ENCODE results near the gene ATR.
A peak's percentile ranks its signal among the peaks of the same experiment; 100 is the strongest.

Gene ATR

DNA sequence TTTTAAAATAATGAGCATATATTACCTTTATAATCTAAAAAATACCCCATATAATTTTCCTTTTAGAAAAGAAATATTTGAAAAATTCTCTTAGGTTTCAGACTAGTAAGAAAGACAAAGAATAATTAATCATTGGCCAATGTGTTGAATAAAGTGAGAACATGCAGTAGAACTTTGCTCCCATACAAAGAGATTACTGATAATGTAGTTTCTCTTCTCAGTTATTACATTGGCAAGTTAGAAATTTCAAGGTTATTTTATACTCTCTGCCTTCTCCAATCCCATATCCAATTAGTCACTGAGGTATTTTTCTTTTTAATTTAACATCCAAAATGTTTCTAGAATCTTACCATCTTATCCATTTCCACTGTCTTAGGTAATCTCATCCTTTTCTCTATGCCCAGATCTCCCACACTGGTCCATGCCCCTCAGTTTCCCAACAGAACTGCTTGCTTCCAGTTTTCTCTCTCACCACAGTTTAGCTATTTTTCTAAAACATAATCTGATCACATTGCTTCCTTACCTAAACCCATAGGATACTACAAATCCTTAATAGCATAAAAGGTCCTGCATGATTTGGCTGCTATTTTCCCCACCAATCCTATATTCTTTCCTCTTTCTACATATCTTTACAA, 141.5 kb downstream of the ATR start:
- no peak overlapping the region for H3K4me3 ChIP-seq (ENCODE audit: low read depth, low read length)
- DNase-seq (ENCODE audit: low read depth): no peak
- no peak for TF ChIP-seq CTCF (IDR thresholded peaks at IDR 0.05; ENCODE audit: low read depth, low read length)
- TF ChIP-seq POLR2A (IDR thresholded peaks at IDR 0.05; ENCODE audit: extremely low read depth, insufficient read length): no peak
- TF ChIP-seq MYC (IDR thresholded peaks at IDR 0.05; ENCODE audit: low read depth, low read length): no peak
- TF ChIP-seq MAX (IDR thresholded peaks at IDR 0.05; ENCODE audit: low read depth, low read length): no peak

GRCh38 chr3:142434503-142434902, 144.0 kb downstream of the ATR start:
- DNase-seq (ENCODE audit: low read depth): peak; percentile 12
- no peak overlapping the region for H3K4me3 ChIP-seq (ENCODE audit: low read depth, low read length)
- TF ChIP-seq MYC (IDR thresholded peaks at IDR 0.05; ENCODE audit: low read depth, low read length) (no peak), POLR2A (IDR thresholded peaks at IDR 0.05; ENCODE audit: extremely low read depth, insufficient read length) (no peak), CTCF (IDR thresholded peaks at IDR 0.05; ENCODE audit: low read depth, low read length) (no peak), MAX (IDR thresholded peaks at IDR 0.05; ENCODE audit: low read depth, low read length) (no peak)

DNA sequence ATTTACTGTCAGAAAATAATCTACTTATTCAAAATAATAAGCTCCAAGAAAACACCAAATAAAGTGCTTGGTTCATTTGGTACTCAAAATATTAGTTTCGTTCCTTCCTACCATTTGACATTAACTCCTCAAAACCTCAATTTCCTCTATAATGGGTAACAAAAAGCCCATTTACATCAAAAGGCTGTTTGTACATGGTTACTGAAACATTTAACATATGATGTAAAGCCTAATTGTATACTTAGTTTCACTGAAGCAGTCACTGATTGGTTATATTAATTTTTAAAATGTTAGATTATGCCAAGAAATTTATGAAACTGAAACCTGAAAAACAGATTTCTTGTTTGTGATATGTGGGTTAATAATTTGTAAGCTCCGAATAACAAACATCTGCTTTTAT, 145.4 kb downstream of the ATR start:
- TF ChIP-seq MYC (IDR thresholded peaks at IDR 0.05; ENCODE audit: low read depth, low read length) (no peak), POLR2A (IDR thresholded peaks at IDR 0.05; ENCODE audit: extremely low read depth, insufficient read length) (no peak)
- no peak overlapping the region for H3K4me3 ChIP-seq (ENCODE audit: low read depth, low read length)
- DNase-seq (ENCODE audit: low read depth): no peak

GRCh38 chr3:142429582-142429981, 149.0 kb downstream of the ATR start:
- H3K4me3 ChIP-seq (ENCODE audit: low read depth, low read length): no peak overlapping the region
- no peak for DNase-seq (ENCODE audit: low read depth)
- no peak for TF ChIP-seq POLR2A (IDR thresholded peaks at IDR 0.05; ENCODE audit: extremely low read depth, insufficient read length)
- TF ChIP-seq CTCF (IDR thresholded peaks at IDR 0.05; ENCODE audit: low read depth, low read length): no peak
- no peak for TF ChIP-seq MAX (IDR thresholded peaks at IDR 0.05; ENCODE audit: low read depth, low read length)
- no peak for TF ChIP-seq MYC (IDR thresholded peaks at IDR 0.05; ENCODE audit: low read depth, low read length)

GRCh38 chr3:142424754-142425153, 153.8 kb downstream of the ATR start:
- DNase-seq (ENCODE audit: low read depth): no peak
- no peak overlapping the region for H3K4me3 ChIP-seq (ENCODE audit: low read depth, low read length)
- no peak for TF ChIP-seq MYC (IDR thresholded peaks at IDR 0.05; ENCODE audit: low read depth, low read length)
- TF ChIP-seq CTCF (IDR thresholded peaks at IDR 0.05; ENCODE audit: low read depth, low read length): no peak
- no peak for TF ChIP-seq MAX (IDR thresholded peaks at IDR 0.05; ENCODE audit: low read depth, low read length)
- no peak for TF ChIP-seq POLR2A (IDR thresholded peaks at IDR 0.05; ENCODE audit: extremely low read depth, insufficient read length)

GRCh38 chr3:142418926-142419592, 159.5 kb downstream of the ATR start:
- TF ChIP-seq CTCF (IDR thresholded peaks at IDR 0.05; ENCODE audit: low read depth, low read length) (no peak), POLR2A (IDR thresholded peaks at IDR 0.05; ENCODE audit: extremely low read depth, insufficient read length) (no peak), MYC (IDR thresholded peaks at IDR 0.05; ENCODE audit: low read depth, low read length) (no peak), MAX (IDR thresholded peaks at IDR 0.05; ENCODE audit: low read depth, low read length) (no peak)
- H3K4me3 ChIP-seq (ENCODE audit: low read depth, low read length): no peak overlapping the region
- DNase-seq (ENCODE audit: low read depth): no peak
